HG02840 (cell line): ENCODE data around the gene HBS1L.

Experiments used
- ATAC-seq: cut with Tn5 transposase; IDR thresholded peaks from one replicate; pipeline ENCODE4 v1.9.1; 2021; ENCODE audit warnings: mild to moderate bottlenecking, moderate library complexity, moderate number of reproducible peaks; ENCODE audit not compliant: unreplicated experiment, low FRiP score

HBS1L gene

DNA sequence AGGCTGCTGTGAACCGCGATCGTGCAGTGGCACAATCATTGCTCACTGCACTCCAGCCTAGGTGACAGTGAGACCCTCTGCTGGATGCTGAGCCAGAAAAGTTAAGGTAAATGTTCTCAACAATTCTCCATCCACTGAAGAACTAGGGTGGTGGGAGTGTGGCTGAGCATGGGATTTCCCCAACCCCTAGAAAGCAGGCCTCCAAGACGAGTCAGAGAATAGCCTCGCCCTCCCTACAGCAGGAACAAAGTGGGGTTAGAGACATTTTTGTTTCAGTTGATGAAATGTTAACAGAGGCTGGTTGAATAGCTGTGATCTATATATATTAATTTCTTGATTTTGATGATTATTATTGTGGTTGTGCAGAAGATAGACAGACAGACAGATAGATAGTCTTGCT is 98.6 kb downstream of the HBS1L start:
- no peak for ATAC-seq

DNA sequence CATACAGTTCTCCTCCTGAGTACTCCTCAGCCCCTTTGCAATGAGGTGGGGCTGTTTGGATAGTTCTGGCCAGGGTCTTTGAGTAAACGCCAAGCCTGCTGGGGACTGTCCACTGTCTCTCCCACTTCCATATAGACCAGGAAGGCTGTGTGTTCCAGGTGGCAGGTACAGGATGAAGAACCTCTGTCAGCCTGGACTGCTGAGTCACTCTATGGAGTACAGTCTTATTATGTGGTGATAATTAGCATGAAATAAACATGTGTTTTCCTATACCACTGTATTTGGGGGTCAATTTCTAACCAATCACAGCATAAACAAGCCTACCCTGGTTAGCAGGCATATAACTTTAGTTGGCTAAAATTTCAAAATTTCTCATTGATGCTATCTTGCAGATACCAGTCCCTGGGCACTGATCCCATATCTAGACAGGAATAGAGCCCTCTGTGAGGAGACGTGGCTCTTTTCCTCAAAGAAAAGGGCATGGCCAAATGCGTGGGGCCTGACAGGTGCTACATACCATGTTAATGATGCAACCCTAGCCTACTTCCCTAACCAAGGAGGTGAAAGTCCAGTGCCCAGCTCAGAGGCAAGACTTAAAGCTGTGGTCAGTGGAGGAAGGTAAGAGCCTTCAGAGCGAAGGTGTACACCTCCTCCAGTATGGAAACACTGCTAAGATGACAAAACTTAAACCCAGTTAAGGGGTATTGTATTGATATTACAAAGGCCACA is 100.2 kb downstream of the HBS1L start:
- ATAC-seq = no peak

- no peak for ATAC-seq
These were observed 102.9 kb downstream of the HBS1L start for GRCh38 chr6:134951494-134952263.

GRCh38 chr6:134950482-134950881 is 104.1 kb downstream of the HBS1L start:
- ATAC-seq = no peak

DNA sequence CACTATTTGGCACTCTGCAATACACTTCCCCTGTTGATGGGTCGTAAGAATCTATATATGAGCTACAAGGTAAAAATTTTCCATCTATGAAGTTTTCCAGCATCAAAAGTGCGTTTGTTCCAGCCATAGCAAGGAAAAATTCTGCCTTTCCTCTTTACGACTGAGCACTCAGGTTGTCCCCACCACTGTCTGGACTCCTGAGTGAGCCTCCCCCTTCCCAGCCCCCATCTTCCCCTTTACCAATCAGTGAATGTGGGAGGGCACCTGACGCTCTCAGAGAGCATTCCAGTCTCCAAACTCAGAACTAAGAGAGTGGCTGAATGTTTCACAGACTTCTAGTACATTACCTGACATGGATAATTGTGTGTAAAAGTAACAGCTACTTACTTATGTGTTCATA is 104.7 kb downstream of the HBS1L start, which contains the start of gene ALDH8A1:
Gene ALDH8A1 (minus strand): TSS at position 175 of the 400 bp plus-strand sequence. CDS start 48 bp downstream, at position 127.
- ATAC-seq = no peak

GRCh38 chr6:134948691-134949090 is 105.9 kb downstream of the HBS1L start:
- ATAC-seq = no peak

DNA sequence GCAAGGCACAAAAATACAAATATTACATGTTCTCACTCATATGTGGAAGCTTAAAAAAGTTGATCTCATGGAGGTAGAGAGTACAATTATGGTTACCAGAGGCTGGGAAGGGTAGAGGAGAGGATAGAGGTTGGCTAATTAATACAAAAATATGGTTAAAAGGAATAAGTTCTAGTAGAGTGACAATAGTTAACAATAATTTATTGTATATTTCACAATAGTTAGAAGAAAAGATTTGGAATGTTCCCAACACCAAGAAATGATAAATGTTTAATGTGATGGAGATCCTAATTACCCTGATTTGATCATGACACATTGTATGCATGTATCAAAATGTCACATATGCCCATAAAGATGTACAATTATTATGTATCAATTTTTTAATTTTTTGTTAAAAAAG is 106.5 kb downstream of the HBS1L start:
- no peak for ATAC-seq

DNA sequence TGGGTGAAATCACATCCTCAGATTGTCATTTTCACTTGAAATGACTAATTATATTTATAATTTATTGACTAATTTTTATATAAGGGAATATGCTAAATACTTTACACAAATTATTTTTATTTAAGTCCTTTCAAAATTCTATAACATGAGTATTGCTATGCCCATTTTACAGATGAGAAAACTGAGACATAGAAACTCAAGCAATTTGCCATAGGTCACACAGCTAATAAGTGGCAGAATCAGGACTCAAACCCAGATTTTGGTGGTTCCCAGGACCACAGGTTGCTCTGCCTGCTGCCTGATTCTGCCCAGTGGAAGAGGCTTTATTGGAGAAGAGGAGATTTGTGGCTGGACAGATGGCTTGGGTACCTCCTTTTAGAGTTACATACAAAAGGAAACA is 109.6 kb downstream of the HBS1L start:
- no peak for ATAC-seq

GRCh38 chr6:134943522-134944111 is 111.0 kb downstream of the HBS1L start:
- ATAC-seq = no peak

- ATAC-seq = no peak
These were observed 115.7 kb downstream of the HBS1L start for GRCh38 chr6:134938896-134939295.

GRCh38 chr6:134937426-134937825 is 117.2 kb downstream of the HBS1L start:
- ATAC-seq = no peak

GRCh38 chr6:134936931-134937330 is 117.7 kb downstream of the HBS1L start:
- ATAC-seq = no peak

DNA sequence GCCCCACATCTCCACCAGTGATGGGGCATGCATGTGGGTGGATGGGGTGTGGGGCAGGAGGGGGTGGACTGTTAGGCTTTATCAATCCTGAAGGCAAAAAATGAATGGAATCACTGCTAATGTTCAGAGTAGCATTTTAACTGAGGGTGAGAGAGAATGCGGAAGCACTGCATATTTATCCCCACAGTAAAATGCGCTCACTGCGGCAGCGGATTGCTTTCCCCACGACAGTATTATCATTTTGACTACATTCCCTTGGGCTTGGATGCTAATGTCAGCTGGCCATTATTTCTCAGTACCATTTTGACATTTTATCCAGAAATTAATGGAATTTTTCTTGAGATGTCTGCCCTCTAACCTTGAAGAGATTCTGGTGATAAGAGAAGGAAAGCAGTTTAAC is 118.1 kb downstream of the HBS1L start:
- ATAC-seq = no peak

GRCh38 chr6:134934793-134935485 is 119.7 kb downstream of the HBS1L start:
- no peak for ATAC-seq

DNA sequence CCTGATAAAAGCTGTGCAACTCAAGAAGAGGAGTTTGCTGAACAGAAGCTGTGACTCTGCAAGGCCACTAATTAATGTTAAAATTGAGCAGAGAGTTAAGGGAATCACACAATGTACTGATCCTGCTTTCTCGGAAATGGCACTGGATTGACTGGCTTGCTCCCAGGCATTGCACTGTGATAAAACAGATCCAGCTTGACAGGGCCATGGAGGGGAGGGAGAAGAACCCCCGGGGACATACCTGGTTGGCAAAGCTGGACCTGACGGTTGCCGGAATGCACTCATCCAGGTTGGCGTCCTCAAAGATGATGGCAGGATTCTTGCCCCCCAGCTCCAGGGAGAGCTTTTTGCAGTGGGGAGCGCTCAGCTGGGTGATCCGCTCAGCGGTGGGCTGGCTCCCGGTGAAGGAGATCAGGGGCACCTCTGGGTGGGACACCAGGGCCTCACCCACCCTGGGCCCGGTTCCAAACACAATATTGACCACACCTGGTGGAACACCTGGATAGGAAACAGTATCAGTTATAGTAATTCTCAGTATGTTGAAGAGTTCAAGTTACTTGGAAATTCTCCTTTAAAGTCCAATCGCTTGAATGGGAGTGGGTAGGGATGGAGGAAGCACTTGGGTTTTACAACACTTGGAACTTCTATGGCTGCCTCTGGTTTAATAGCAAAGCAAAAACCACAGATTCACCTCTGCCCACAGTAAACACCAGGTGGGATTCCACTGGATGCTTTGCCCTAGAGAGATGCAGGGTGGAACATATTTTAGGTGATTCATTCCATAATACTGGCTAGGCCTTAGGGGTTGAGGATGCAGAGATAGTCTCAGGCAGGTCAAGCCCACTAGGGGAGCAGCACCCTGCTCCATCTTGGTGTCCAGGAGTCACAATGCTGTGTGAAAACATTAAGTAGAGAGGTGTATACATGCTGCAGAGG is 121.8 kb downstream of the HBS1L start:
- no peak for ATAC-seq

DNA sequence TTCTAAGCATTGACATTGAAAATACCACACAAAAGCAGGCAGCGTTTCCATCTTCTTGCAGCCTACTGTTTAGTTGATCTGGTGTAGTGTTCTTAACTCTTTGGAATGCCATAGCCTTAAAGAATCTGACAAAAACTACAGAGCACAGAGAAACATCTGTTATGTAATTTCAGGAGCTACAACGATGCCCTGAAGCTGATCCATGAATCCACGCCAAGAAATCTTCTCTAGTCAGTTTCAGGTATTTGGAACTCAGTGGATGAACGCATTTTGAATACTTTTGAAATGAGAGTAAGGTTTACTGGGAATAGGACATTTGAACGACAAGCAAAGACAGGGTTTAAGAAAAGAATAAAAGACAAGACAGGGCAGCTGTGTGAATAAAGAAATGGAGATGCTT is 122.5 kb downstream of the HBS1L start:
- no peak for ATAC-seq

DNA sequence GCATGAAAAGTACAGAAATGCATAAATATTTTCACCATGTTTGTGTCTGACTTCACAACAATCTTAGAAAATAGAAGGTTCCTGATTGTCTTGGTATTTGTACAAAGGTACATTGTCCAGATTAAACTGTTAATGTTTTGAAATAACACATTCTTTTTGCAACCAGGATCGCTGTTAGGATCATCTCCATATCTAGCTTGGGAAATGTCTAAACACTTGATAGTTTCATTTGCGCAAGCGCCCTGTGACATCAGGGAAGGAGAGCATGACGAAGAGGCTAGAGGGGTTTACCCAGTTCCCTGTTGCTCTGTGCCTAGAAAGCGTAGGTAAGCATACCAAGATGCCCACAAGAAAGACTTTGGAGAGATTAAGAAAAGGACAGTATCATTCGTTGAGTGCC is 124.2 kb downstream of the HBS1L start:
- no peak for ATAC-seq

GRCh38 chr6:134928151-134928900 is 126.3 kb downstream of the HBS1L start:
- no peak for ATAC-seq

GRCh38 chr6:134925800-134926199 is 128.8 kb downstream of the HBS1L start:
- ATAC-seq = no peak
